Osteocyte (in vitro differentiated cells): Measurements from ENCODE around the gene CMSS1. TPM values are rescaled to one million over a fixed set of nuclear protein-coding genes. Genes with fewer than 3 reads are reported as not detected.

Experiments
- DNase-seq: peaks from one replicate; pipeline ENCODE4 v3.0.0; 2021; ENCODE audit warnings: mixed read lengths; ENCODE audit not compliant: unreplicated experiment; ENCODE audit errors: extremely low spot score
- H3K27ac Mint-ChIP-seq: one replicate; pipeline ENCODE4 v1.8.0; 2021; ENCODE audit warnings: mild to moderate bottlenecking, mixed read lengths; ENCODE audit not compliant: unreplicated experiment
- H3K27me3 Mint-ChIP-seq: one replicate; pipeline ENCODE4 v1.8.0; 2021; ENCODE audit warnings: mixed read lengths; ENCODE audit not compliant: unreplicated experiment
- H3K36me3 Mint-ChIP-seq: one replicate; pipeline ENCODE4 v1.8.0; 2021; ENCODE audit warnings: mixed read lengths; ENCODE audit not compliant: unreplicated experiment
- H3K4me1 Mint-ChIP-seq: one replicate; pipeline ENCODE4 v1.8.0; 2021; ENCODE audit warnings: mixed read lengths; ENCODE audit not compliant: unreplicated experiment
- H3K4me3 Mint-ChIP-seq: one replicate; pipeline ENCODE4 v1.8.0; 2021; ENCODE audit warnings: mild to moderate bottlenecking, moderate library complexity, mixed read lengths; ENCODE audit not compliant: unreplicated experiment
- H3K9me3 Mint-ChIP-seq: one replicate; pipeline ENCODE4 v1.8.0; 2021; ENCODE audit warnings: mixed read lengths; ENCODE audit not compliant: unreplicated experiment
- CTCF ChIP-seq: fragments of 200-600 bp; sonication (generic); IDR thresholded peaks from 2 replicates; pipeline ENCODE4 v1.5.0; 2021; ENCODE audit warnings: antibody characterized with exemption, mild to moderate bottlenecking, moderate library complexity
- total RNA-seq: library from RNA; stranded (reverse); gene quantifications from 2 replicates; pipeline ENCODE4 v1.2.1, GENCODE V29; 2021

Gene CMSS1
- total RNA-seq, 1 donor from 2014 or later: 38.5 TPM

GRCh38 chr3:100108464-100109079, 290.9 kb downstream of the CMSS1 start:
- TF ChIP-seq CTCF: no peak
- DNase-seq: no peak
- no peaks in the 10 kb centered on the region for H3K36me3 Mint-ChIP-seq
- H3K4me1 Mint-ChIP-seq: peaks cover 53% of the 10 kb centered on the region
- no peaks in the 10 kb centered on the region for H3K27me3 Mint-ChIP-seq
- no peak overlapping the region for H3K4me3 Mint-ChIP-seq
- H3K9me3 Mint-ChIP-seq: no peaks in the 10 kb centered on the region
- H3K27ac Mint-ChIP-seq: no peak overlapping the region

GRCh38 chr3:100110162-100110561, 292.5 kb downstream of the CMSS1 start:
- Mint-ChIP-seq H3K4me3 (no peak overlapping the region), H3K9me3 (no peaks in the 10 kb centered on the region), H3K27ac (no peak overlapping the region), H3K36me3 (no peaks in the 10 kb centered on the region), H3K27me3 (no peaks in the 10 kb centered on the region), H3K4me1 (peaks cover 51% of the 10 kb centered on the region)
- no peak for DNase-seq
- TF ChIP-seq CTCF: no peak

GRCh38 chr3:100111728-100112127, 294.1 kb downstream of the CMSS1 start:
- H3K36me3 Mint-ChIP-seq: no peaks in the 10 kb centered on the region
- peaks cover 2% of the 10 kb centered on the region for H3K9me3 Mint-ChIP-seq
- peaks cover 39% of the 10 kb centered on the region for H3K4me1 Mint-ChIP-seq
- no peaks in the 10 kb centered on the region for H3K27me3 Mint-ChIP-seq
- DNase-seq: no peak
- H3K4me3 Mint-ChIP-seq: no peak overlapping the region
- no peak overlapping the region for H3K27ac Mint-ChIP-seq
- TF ChIP-seq CTCF: no peak

- DNase-seq: no peak
- no peaks in the 10 kb centered on the region for H3K27me3 Mint-ChIP-seq
- no peak for TF ChIP-seq CTCF
- peaks cover 5% of the 10 kb centered on the region for H3K9me3 Mint-ChIP-seq
- H3K36me3 Mint-ChIP-seq: no peaks in the 10 kb centered on the region
- no peak overlapping the region for H3K27ac Mint-ChIP-seq
- H3K4me1 Mint-ChIP-seq: peaks cover 25% of the 10 kb centered on the region
- no peak overlapping the region for H3K4me3 Mint-ChIP-seq
Observed at GRCh38 chr3:100113723-100114412, 296.2 kb downstream of the CMSS1 start.

- Mint-ChIP-seq H3K9me3 (peaks cover 5% of the 10 kb centered on the region), H3K4me3 (no peak within 1 kb of the TSS), H3K4me1 (peaks cover 30% of the 10 kb centered on the region), H3K27me3 (no peaks in the 10 kb centered on the region), H3K27ac (no peak within 1 kb of the TSS), H3K36me3 (no peaks in the 10 kb centered on the region)
- TF ChIP-seq CTCF: no peak
- DNase-seq: no peak
Observed at GRCh38 chr3:100114413-100115030, 296.9 kb downstream of the CMSS1 start, which contains the start of gene FILIP1L. TSS of gene FILIP1L (minus strand) at chr3:100114501.
